Measurements from ENCODE around the gene ADCY2. TPM values are rescaled to one million over a fixed set of nuclear protein-coding genes. Genes with fewer than 3 reads are reported as not detected.

The ADCY2 gene
- total and polyA plus RNA-seq, 8 donors = 0.29 to 7.5 (median 1.1) TPM

GRCh38 chr5:7873216-7873615 is 477.3 kb downstream of the ADCY2 start:
- Histone ChIP-seq H3K36me3 (peaks cover 25 to 47% (median 35%) of the 10 kb centered on the region in 4 donors), H3K4me1 (peaks cover 15 to 52% (median 29%) of the 10 kb centered on the region in 4 donors), H3K27me3 (no peaks in the 10 kb centered on the region), H3K4me3 (no peak overlapping the region), H3K9me3 (no peaks in the 10 kb centered on the region), H3K27ac (no peak overlapping the region)
- DNase-seq = no peak
- whole genome bisulfite sequencing, 5 donors = 70 to 84% (median 79%) methylated on average over 9 of the region's 9 CpGs
- TF ChIP-seq POLR2A (IDR thresholded peaks at IDR 0.05) (no peak), CTCF (IDR thresholded peaks at IDR 0.05) (no peak), POLR2AphosphoS5 (IDR thresholded peaks at IDR 0.05) (no peak), EP300 (IDR thresholded peaks at IDR 0.05) (no peak)
- intact Hi-C loops (cut with DNase I; ENCODE audit: low total_unique reads) = no loop called here

GRCh38 chr5:7874639-7875038 is 478.7 kb downstream of the ADCY2 start:
- no peak for TF ChIP-seq CTCF (IDR thresholded peaks at IDR 0.05)
- no peak for TF ChIP-seq POLR2A (IDR thresholded peaks at IDR 0.05)
- no peak for TF ChIP-seq POLR2AphosphoS5 (IDR thresholded peaks at IDR 0.05)
- TF ChIP-seq EP300 (IDR thresholded peaks at IDR 0.05) = no peak
- no peak for DNase-seq
- H3K4me1 ChIP-seq = peaks cover 23 to 60% (median 38%) of the 10 kb centered on the region in 4 donors
- intact Hi-C loops (cut with DNase I; ENCODE audit: low total_unique reads) = no loop called here
- H3K4me3 ChIP-seq = no peak overlapping the region
- no peaks in the 10 kb centered on the region for H3K27me3 ChIP-seq
- H3K36me3 ChIP-seq = peaks cover 27 to 61% (median 45%) of the 10 kb centered on the region in 4 donors
- no peak overlapping the region for H3K27ac ChIP-seq
- 93 to 98% (median 93%) methylated on average over 2 of the region's 2 CpGs for WGBS, 5 donors
- H3K9me3 ChIP-seq = no peaks in the 10 kb centered on the region

- no peak overlapping the region for H3K4me3 ChIP-seq
Observed at GRCh38 chr5:7875151-7875550, 479.2 kb downstream of the ADCY2 start.

GRCh38 chr5:7876867-7877266 is 480.9 kb downstream of the ADCY2 start:
- Histone ChIP-seq H3K9me3 (no peaks in the 10 kb centered on the region), H3K27ac (no peak overlapping the region), H3K36me3 (peaks cover 27 to 83% (median 67%) of the 10 kb centered on the region in 4 donors), H3K4me3 (no peak overlapping the region), H3K4me1 (peaks cover 12 to 40% (median 24%) of the 10 kb centered on the region in 4 donors), H3K27me3 (no peaks in the 10 kb centered on the region)
- intact Hi-C loops (cut with DNase I; ENCODE audit: low total_unique reads) = no loop called here
- no peak for DNase-seq
- WGBS, 5 donors = 78 to 88% (median 83%) methylated on average over 3 of the region's 3 CpGs
- no peak for TF ChIP-seq EP300 (IDR thresholded peaks at IDR 0.05)
- no peak for TF ChIP-seq POLR2AphosphoS5 (IDR thresholded peaks at IDR 0.05)
- TF ChIP-seq CTCF (IDR thresholded peaks at IDR 0.05) = no peak
- no peak for TF ChIP-seq POLR2A (IDR thresholded peaks at IDR 0.05)

More at GRCh38 chr5:7875151-7875550, 479.2 kb downstream of the ADCY2 start:
- TF ChIP-seq EP300 (IDR thresholded peaks at IDR 0.05) (no peak), POLR2AphosphoS5 (IDR thresholded peaks at IDR 0.05) (no peak), CTCF (IDR thresholded peaks at IDR 0.05) (no peak), POLR2A (IDR thresholded peaks at IDR 0.05) (no peak)
- Histone ChIP-seq H3K36me3 (peaks cover 27 to 66% (median 50%) of the 10 kb centered on the region in 4 donors), H3K9me3 (no peaks in the 10 kb centered on the region), H3K27ac (no peak overlapping the region), H3K4me1 (peaks cover 19 to 57% (median 37%) of the 10 kb centered on the region in 4 donors), H3K27me3 (no peaks in the 10 kb centered on the region)
- intact Hi-C loops (cut with DNase I; ENCODE audit: low total_unique reads) = no loop called here
- DNase-seq = no peak
- WGBS, 5 donors = 92 to 99% (median 95%) methylated on average over 4 of the region's 4 CpGs

All from stomach (tissue), 9 donors.